ENCODE measurements around the gene SYNRG. TPM values are rescaled to one million over a fixed set of nuclear protein-coding genes. Genes with fewer than 3 reads are reported as not detected.

Gene SYNRG
- polyA plus RNA-seq, 1 donor (not counting 4 experiments of a cell fraction or from before 2014, with no cell fraction given), result 9.2 TPM

DNA sequence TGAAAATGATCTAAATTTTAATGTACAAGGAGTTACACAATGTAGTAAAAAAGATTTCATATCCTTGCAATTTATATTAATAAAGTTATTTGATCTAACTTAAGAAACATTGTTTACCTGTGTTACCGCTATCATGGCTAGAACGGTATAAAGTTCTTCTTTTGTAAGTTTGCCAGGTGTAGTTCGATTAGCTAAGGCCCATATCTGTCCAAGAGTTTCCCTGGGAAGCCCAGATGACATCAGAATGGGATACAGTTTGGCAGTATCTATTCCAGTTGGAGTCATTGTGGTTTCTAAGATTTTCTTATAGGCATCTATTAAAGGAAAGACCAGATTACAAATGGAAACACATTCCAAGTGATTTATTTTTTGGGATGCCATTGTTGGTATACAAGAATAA is 37.5 kb downstream of the SYNRG start:
- dilution Hi-C loops (cut with MboI; ENCODE audit: extremely low pct_ligation_motif_present, low sequenced_read_pairs), result no loop called here
- FAIRE-seq (no peak), DNase-seq (ENCODE audit: low read depth, low spot score) (no peak)
- Histone ChIP-seq H3K36me3 (ENCODE audit: control insufficient read depth in 2 of 2, extremely low read depth in 1 of 2, insufficient read depth in 2 of 2, low read length in 2 of 2) (peaks cover 7 to 15% of the 10 kb centered on the region in 2 experiments), H3K4me3 (ENCODE audit: control insufficient read depth in 2 of 3, extremely low read depth in 1 of 3, insufficient read depth in 2 of 3, low read depth in 1 of 3, low read length in 3 of 3) (no peak overlapping the region), H3K27me3 (ENCODE audit: control insufficient read depth, extremely low read depth, insufficient read depth, low read length) (no peaks in the 10 kb centered on the region), H3K9ac (ENCODE audit: control insufficient read depth, extremely low read depth, insufficient read depth, low read length) (no peak overlapping the region), H3K4me2 (ENCODE audit: control insufficient read depth, extremely low read depth, insufficient read depth, low read depth, low read length) (no peak overlapping the region), H3K27ac (ENCODE audit: control insufficient read depth, insufficient read depth, low read length) (no peak overlapping the region), H3K9me1 (ENCODE audit: control insufficient read depth, extremely low read depth, insufficient read depth, low read length) (no peaks in the 10 kb centered on the region), H4K20me1 (ENCODE audit: control insufficient read depth, extremely low read depth, insufficient read depth, low read length) (no peaks in the 10 kb centered on the region), H3K79me2 (ENCODE audit: control insufficient read depth, insufficient read depth, low read length) (no peaks in the 10 kb centered on the region), H3K9me3 (ENCODE audit: control insufficient read depth, low read depth, low read length) (no peaks in the 10 kb centered on the region), H2AFZ (ENCODE audit: control insufficient read depth, low read length) (no peak overlapping the region), H3K4me1 (ENCODE audit: control insufficient read depth, extremely low read depth, insufficient read depth, low read length) (no peaks in the 10 kb centered on the region)
- no peak for TF ChIP-seq EZH2 (IDR thresholded peaks at IDR 0.05; ENCODE audit: low read length)

DNA sequence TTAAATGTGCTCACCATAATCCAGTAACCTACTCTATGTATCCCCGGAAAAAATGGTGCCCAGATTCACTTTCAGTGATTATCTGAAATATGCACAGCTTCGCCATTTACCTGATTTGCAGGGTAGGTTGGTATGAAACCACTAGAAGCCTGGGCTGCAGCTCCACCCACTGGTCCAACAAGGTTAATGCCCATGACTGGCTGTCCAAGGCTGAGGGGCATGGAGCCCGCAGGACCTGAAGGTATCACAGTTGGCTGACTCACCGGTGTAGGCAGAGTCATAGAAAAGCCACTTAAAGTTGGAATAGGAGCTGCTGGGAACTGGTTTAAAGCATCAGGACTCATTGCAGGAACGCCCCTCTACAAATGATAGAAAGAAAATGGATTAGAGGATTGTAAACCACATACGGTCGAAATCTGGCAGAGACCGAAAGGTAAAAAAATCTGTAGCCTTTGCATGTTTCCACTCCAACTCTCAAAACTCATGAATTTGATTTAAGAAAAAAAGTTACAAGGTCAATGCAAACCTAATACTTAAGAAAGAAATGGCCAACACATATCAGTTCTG is 38.6 kb downstream of the SYNRG start:
- FAIRE-seq (no peak), DNase-seq (ENCODE audit: low read depth, low spot score) (peak; percentile 21)
- dilution Hi-C loops (cut with MboI; ENCODE audit: extremely low pct_ligation_motif_present, low sequenced_read_pairs), result no loop called here

More for the DNA sequence above, 38.6 kb downstream of the SYNRG start:
- H3K4me1 ChIP-seq (ENCODE audit: control insufficient read depth, extremely low read depth, insufficient read depth, low read length), result no peaks in the 10 kb centered on the region
- H3K27ac ChIP-seq (ENCODE audit: control insufficient read depth, insufficient read depth, low read length), result no peak overlapping the region
- no peaks in the 10 kb centered on the region for H3K27me3 ChIP-seq (ENCODE audit: control insufficient read depth, extremely low read depth, insufficient read depth, low read length)
- no peak overlapping the region for H2AFZ ChIP-seq (ENCODE audit: control insufficient read depth, low read length)
- H3K9me3 ChIP-seq (ENCODE audit: control insufficient read depth, low read depth, low read length), result no peaks in the 10 kb centered on the region
- no peak overlapping the region for H3K4me3 ChIP-seq (ENCODE audit: control insufficient read depth in 2 of 3, extremely low read depth in 1 of 3, insufficient read depth in 2 of 3, low read depth in 1 of 3, low read length in 3 of 3)
- no peaks in the 10 kb centered on the region for H4K20me1 ChIP-seq (ENCODE audit: control insufficient read depth, extremely low read depth, insufficient read depth, low read length)
- H3K79me2 ChIP-seq (ENCODE audit: control insufficient read depth, insufficient read depth, low read length), result no peaks in the 10 kb centered on the region
- no peak overlapping the region for H3K9ac ChIP-seq (ENCODE audit: control insufficient read depth, extremely low read depth, insufficient read depth, low read length)
- H3K4me2 ChIP-seq (ENCODE audit: control insufficient read depth, extremely low read depth, insufficient read depth, low read depth, low read length), result no peak overlapping the region
- TF ChIP-seq EZH2 (IDR thresholded peaks at IDR 0.05; ENCODE audit: low read length), result no peak
- TF ChIP-seq, protein P1, sequence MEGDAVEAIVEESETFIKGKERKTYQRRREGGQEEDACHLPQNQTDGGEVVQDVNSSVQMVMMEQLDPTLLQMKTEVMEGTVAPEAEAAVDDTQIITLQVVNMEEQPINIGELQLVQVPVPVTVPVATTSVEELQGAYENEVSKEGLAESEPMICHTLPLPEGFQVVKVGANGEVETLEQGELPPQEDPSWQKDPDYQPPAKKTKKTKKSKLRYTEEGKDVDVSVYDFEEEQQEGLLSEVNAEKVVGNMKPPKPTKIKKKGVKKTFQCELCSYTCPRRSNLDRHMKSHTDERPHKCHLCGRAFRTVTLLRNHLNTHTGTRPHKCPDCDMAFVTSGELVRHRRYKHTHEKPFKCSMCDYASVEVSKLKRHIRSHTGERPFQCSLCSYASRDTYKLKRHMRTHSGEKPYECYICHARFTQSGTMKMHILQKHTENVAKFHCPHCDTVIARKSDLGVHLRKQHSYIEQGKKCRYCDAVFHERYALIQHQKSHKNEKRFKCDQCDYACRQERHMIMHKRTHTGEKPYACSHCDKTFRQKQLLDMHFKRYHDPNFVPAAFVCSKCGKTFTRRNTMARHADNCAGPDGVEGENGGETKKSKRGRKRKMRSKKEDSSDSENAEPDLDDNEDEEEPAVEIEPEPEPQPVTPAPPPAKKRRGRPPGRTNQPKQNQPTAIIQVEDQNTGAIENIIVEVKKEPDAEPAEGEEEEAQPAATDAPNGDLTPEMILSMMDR (optimal IDR thresholded peaks at IDR 0.05 in 1 of 3, IDR thresholded peaks at IDR 0.05 in 1 of 3, conservative IDR thresholded peaks at IDR 0.05 in 1 of 3; ENCODE audit: extremely low read depth in 1 of 3, insufficient read depth in 2 of 3, low read length in 3 of 3), result peak; percentile 61 to 86 (median 83)
- peaks cover 7 to 15% of the 10 kb centered on the region in 2 experiments for H3K36me3 ChIP-seq (ENCODE audit: control insufficient read depth in 2 of 2, extremely low read depth in 1 of 2, insufficient read depth in 2 of 2, low read length in 2 of 2)
- H3K9me1 ChIP-seq (ENCODE audit: control insufficient read depth, extremely low read depth, insufficient read depth, low read length), result no peaks in the 10 kb centered on the region
